22Rv1 (cell line): Measurements from ENCODE around the gene OR6V1.

Source experiments
- H3K27ac ChIP-seq: fragments of 450-650 bp; 2 replicates; pipeline ENCODE4 v1.5.1; 2017
- ZFX ChIP-seq: fragments of 450-650 bp; IDR thresholded peaks from 2 replicates; pipeline ENCODE4 v1.6.1; 2017; ENCODE audit warnings: antibody characterized with exemption, borderline replicate concordance
- TF ChIP-seq, protein P1 (sequence below): fragments of 450-650 bp; IDR thresholded peaks from 2 replicates; pipeline ENCODE4 v1.5.1; 2017; ENCODE audit warnings: mild to moderate bottlenecking

Gene OR6V1

GRCh38 chr7:143042790-143043271, 9.3 kb upstream of the OR6V1 start:
- no peak overlapping the region for H3K27ac ChIP-seq
- TF ChIP-seq, protein P1, sequence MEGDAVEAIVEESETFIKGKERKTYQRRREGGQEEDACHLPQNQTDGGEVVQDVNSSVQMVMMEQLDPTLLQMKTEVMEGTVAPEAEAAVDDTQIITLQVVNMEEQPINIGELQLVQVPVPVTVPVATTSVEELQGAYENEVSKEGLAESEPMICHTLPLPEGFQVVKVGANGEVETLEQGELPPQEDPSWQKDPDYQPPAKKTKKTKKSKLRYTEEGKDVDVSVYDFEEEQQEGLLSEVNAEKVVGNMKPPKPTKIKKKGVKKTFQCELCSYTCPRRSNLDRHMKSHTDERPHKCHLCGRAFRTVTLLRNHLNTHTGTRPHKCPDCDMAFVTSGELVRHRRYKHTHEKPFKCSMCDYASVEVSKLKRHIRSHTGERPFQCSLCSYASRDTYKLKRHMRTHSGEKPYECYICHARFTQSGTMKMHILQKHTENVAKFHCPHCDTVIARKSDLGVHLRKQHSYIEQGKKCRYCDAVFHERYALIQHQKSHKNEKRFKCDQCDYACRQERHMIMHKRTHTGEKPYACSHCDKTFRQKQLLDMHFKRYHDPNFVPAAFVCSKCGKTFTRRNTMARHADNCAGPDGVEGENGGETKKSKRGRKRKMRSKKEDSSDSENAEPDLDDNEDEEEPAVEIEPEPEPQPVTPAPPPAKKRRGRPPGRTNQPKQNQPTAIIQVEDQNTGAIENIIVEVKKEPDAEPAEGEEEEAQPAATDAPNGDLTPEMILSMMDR, result no peak
- no peak for TF ChIP-seq ZFX

DNA sequence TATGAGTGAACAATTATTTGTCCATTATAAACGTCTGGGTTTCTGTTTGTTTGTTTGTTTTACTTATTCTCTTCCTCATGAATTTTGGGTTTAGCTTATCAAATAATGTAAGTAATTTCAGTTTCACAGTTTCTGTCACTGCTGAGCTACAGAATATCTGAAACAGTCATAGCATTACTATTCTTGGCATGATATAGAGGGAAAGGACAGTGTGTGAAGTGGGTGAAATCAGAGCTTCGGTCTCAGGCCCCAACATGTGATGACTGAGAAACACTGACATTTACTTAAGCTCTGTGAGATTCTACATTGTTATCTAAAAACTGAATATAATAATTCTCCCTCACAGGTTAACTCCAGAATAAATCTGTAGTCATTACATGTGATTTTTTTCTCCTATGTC, 8.8 kb upstream of the OR6V1 start:
- TF ChIP-seq, protein P1, result no peak
- no peak for TF ChIP-seq ZFX
- no peak overlapping the region for H3K27ac ChIP-seq

- no peak for TF ChIP-seq ZFX
- TF ChIP-seq, protein P1, result no peak
- H3K27ac ChIP-seq, result no peak overlapping the region
Observed at GRCh38 chr7:143046426-143046851, 5.7 kb upstream of the OR6V1 start.

DNA sequence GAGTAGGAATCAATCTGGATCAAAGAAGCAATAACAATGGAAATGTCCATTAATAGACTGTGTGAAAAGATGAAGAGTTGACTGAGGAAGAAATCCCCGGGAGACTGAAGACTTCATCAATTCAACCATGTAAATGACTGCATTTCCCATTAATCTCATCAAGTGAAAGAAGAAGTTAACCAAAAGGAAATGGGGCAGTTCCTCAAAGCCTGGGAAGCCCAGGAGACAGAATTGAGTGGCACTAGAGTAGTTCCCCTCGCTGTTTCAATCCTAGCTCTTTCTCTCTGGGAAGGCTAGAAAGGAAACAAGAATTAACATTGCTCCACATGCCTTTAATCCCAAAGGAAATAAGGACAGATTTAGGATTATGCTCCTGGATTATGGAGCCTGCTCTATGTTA, 4.8 kb upstream of the OR6V1 start:
- H3K27ac ChIP-seq, result no peak overlapping the region
- no peak for TF ChIP-seq ZFX
- TF ChIP-seq, protein P1, result no peak

GRCh38 chr7:143048827-143049226, 3.3 kb upstream of the OR6V1 start:
- no peak for TF ChIP-seq ZFX
- TF ChIP-seq, protein P1, result no peak
- H3K27ac ChIP-seq, result no peak overlapping the region

GRCh38 chr7:143049362-143049761, 2.8 kb upstream of the OR6V1 start:
- TF ChIP-seq ZFX, result no peak
- TF ChIP-seq, protein P1, result no peak
- no peak overlapping the region for H3K27ac ChIP-seq

DNA sequence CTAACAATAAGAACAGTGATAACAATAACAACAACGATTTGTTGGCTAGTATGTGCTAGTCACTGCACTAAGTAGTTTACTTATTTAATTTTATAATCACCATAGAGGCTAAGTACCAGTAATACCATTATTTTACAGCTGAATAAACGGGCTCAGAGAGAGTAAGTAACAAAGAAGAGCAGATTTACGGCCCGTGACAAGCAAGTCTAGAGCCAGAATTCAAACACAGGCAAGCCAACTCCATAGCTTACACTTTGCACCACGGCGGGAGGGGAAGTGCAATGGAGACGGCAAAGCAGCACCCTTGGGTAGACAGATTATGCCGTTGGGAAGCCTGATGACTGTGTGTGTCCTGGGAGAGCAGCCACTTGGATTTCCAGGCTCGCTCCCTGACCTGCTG, 1.2 kb upstream of the OR6V1 start:
- H3K27ac ChIP-seq, result no peak overlapping the region
- TF ChIP-seq, protein P1, result no peak
- no peak for TF ChIP-seq ZFX
